Psoas muscle (tissue), 8 donors: ENCODE data around the gene CTNS. TPM values are rescaled to one million over a fixed set of nuclear protein-coding genes. Genes with fewer than 3 reads are reported as not detected.
A peak's percentile ranks its signal among the peaks of the same experiment; 100 is the strongest.

Experiments
- ATAC-seq, 4 donors: fragments of 200-7000 bp; cut with Tn5 transposase; one replicate each; pipeline ENCODE4 v1.9.1; 2020; ENCODE audit warnings: moderate library complexity in 3 of 4, mild to moderate bottlenecking in 2 of 4
- DNase-seq, 2 donors: peaks; one replicate each; pipeline ENCODE4 v3.0.0-alpha.2; 2020
- H3K27ac ChIP-seq: fragments of 200-600 bp; one replicate; pipeline ENCODE4 v1.8.0; 2022
- H3K27me3 ChIP-seq, 3 donors: fragments of 200-600 bp in 1 of 3; one replicate each; pipeline versions ENCODE4 v1.6.1 to v1.8.0; 2013 to 2022; ENCODE audit warnings: low read length in 2 of 3, mild to moderate bottlenecking in 2 of 3, moderate library complexity in 1 of 3; ENCODE audit not compliant: insufficient read depth in 3 of 3
- H3K36me3 ChIP-seq, 2 donors: fragments of 200-600 bp in 1 of 2; one replicate each; pipeline versions ENCODE4 v1.6.1 to v1.8.0; 2013 to 2022; ENCODE audit warnings: low read depth in 1 of 2, mild to moderate bottlenecking in 1 of 2, moderate library complexity in 1 of 2; ENCODE audit not compliant: insufficient read depth in 1 of 2
- H3K4me1 ChIP-seq: fragments of 200-600 bp; one replicate; pipeline ENCODE4 v1.8.0; 2022
- H3K4me3 ChIP-seq: fragments of 200-600 bp; one replicate; pipeline ENCODE4 v1.8.0; 2022; ENCODE audit warnings: mild to moderate bottlenecking
- H3K9me3 ChIP-seq: fragments of 200-600 bp; one replicate; pipeline ENCODE4 v1.8.0; 2022
- WGBS, 3 donors: extraction: QIAGEN DNeasy Blood & Tissue Kit; methylation state at CpG; one replicate each; pipeline versions ENCODE4 v1.1.6 to v1.1.7; 2013; 5-methylcytosine and 5-hydroxymethylcytosine counted together
- intact Hi-C, 2 donors: fragments of 100-400 bp; cut with DNase I; formaldehyde crosslinking; loops; one replicate each; pipeline versions ENCODE4 v1.11.0 to v1.14.2; 2022
- polyA plus RNA-seq, 3 donors: library from polyadenylated mRNA; stranded (reverse); fragments of 200-250 nt; gene quantifications; one replicate each; pipeline ENCODE4 v1.2.3, GENCODE V29; 2013
- total RNA-seq, 4 donors: library from RNA; stranded (reverse); fragmentation: NEBNext Ultra II Directional in 2 of 4; extraction: Animal tissue kit (Norgen Biotek cat#: 25700) in 2 of 4; gene quantifications; one replicate each; pipeline versions ENCODE4 v1.2.1 to v1.2.4, GENCODE V29; 2021 to 2023
- TF ChIP-seq, protein P1 (sequence below): fragments of 200-600 bp; IDR thresholded peaks from one replicate; pipeline ENCODE4 v1.8.0; 2022; ENCODE audit warnings: antibody characterized with exemption
- donor health status: healthy with polysubstance abuse.
- donor health status: DM: no; HTN: no; CAD: no; lungs with moderate emphysema.
- donor health status: Bipolar disorder and iron deficiency.
- donor health status: healthy.
- donor health status: DM: yes; HTN: yes; CAD: no.
- donor health status: DM: no; HTN: no; CAD: no.
- donor health status: DM: no; HTN: no; CAD: no.
- donor health status: DM: yes; HTN: yes; CAD: no.

The CTNS gene
- total and polyA plus RNA-seq, 7 donors: 7.3 to 32.7 (median 10.1) TPM

DNA sequence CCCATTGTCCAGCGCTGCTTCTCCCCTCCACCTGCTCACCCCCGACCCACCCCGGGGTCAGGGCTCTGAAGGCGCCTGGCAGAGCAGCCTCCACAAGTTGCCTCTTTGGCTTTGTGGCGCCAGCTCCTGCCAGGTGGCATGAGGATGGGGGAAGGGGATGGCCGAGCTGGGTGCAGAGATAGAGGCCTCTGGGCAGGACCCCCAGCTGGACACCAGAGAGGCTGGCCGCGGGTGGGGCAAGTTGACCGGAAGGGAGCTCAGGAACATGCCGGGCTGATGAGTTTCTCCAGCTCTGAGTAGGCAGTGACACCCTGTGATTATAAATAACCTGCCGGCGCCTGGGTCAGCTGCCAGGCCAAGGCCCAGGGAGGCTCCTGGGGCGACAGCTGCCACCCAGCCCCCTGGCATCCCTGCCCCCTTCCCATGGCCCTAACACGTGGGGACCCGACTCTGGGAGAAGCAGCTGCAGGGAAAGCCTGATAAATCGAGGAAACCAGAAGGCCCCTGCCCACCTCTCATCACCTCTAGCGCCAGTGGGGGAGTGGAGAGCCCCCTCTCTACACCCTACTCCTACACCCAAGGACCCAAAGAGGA is 58.7 kb downstream of the CTNS start:
- Histone ChIP-seq H3K4me3 (peak overlapping the region; percentile 86), H3K4me1 (peaks cover 9% of the 10 kb centered on the region), H3K36me3 (peaks cover 2 to 21% of the 10 kb centered on the region in 2 donors), H3K9me3 (no peaks in the 10 kb centered on the region), H3K27me3 (no peaks in the 10 kb centered on the region), H3K27ac (peak overlapping the region; percentile 95)
- DNase-seq (peak; percentile 86 to 95), ATAC-seq (peak; percentile 87 to 90 (median 89))
- WGBS, 3 donors: 5 to 7% (median 5%) methylated on average over 11 to 17 of the region's 17 CpGs
- intact Hi-C loops: no loop called here
- TF ChIP-seq, protein P1, sequence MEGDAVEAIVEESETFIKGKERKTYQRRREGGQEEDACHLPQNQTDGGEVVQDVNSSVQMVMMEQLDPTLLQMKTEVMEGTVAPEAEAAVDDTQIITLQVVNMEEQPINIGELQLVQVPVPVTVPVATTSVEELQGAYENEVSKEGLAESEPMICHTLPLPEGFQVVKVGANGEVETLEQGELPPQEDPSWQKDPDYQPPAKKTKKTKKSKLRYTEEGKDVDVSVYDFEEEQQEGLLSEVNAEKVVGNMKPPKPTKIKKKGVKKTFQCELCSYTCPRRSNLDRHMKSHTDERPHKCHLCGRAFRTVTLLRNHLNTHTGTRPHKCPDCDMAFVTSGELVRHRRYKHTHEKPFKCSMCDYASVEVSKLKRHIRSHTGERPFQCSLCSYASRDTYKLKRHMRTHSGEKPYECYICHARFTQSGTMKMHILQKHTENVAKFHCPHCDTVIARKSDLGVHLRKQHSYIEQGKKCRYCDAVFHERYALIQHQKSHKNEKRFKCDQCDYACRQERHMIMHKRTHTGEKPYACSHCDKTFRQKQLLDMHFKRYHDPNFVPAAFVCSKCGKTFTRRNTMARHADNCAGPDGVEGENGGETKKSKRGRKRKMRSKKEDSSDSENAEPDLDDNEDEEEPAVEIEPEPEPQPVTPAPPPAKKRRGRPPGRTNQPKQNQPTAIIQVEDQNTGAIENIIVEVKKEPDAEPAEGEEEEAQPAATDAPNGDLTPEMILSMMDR: no peak

DNA sequence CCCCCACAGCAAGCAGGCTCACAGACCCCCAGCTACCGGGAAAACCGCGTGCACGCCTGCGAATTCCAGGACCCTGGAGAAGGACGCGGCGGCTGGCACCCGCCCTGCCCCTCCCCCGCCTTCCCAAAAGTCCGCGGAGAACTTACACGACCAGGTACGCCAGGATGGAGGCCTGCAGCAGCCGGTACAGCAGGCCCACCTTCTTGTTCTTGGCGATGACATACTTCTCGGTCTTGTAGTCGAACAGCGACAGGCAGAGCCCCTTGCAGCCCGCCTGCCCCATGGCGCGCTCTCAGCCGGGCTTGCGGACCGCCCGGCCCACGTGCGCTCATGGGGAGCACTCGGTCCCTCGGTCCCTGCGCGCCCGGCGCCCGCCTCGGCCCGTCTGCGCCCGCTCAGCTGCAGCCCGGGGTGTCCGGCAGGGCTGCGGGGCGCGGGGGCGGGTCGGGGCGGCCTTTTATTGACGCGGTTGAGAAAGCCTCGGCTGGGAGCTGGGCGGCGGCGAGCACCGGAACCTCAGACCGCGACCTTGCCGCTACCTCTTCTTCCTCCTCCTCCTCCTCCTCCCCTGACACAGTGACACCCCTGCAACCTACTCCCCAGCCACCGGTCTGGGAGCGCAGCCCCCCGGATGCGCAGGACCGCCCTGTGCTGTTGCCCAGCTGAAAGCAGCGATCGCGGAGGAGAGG is 59.3 kb downstream of the CTNS start, which contains the start of gene P2RX5:
Gene P2RX5 (minus strand): TSS at position 433 of the 689 bp plus-strand sequence. CDS start 150 bp downstream, at position 283.
- WGBS, 3 donors: 0 to 1% (median 1%) methylated on average over 50 to 65 of the region's 65 CpGs
- Histone ChIP-seq H3K4me3 (peak within 1 kb of the TSS; percentile 86), H3K27ac (peak within 1 kb of the TSS; percentile 95), H3K9me3 (no peaks in the 10 kb centered on the region), H3K4me1 (peaks cover 9% of the 10 kb centered on the region), H3K27me3 (no peaks in the 10 kb centered on the region), H3K36me3 (peaks cover 0 to 15% of the 10 kb centered on the region in 2 donors)
- DNase-seq (peak; percentile 63 to 74), ATAC-seq (peak; percentile 36 to 54 (median 45))
- intact Hi-C loops: no loop called here
- TF ChIP-seq, protein P1: no peak

DNA sequence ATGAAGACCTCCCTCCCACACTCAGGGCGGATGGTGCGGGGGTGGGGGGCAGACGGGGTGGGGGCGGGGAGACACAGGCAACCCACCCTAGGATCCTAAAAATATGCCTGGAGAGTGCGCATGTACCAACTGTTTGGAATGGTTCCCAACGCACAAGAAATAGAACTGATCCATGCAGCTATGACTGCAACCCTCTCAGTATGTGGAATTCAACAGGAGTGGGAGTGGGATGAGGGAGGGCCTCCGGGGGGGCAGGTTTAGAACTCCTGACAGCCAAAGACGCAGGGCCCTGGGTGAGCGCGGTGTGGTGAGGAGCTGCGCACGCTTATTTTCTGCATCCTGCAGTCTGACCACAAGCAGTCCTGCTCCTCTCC is 60.5 kb downstream of the CTNS start:
- TF ChIP-seq, protein P1: no peak
- Histone ChIP-seq H3K4me3 (peak overlapping the region; percentile 86), H3K27me3 (no peaks in the 10 kb centered on the region), H3K9me3 (no peaks in the 10 kb centered on the region), H3K36me3 (peaks cover 0 to 11% of the 10 kb centered on the region in 2 donors), H3K27ac (peak overlapping the region; percentile 95), H3K4me1 (peaks cover 9% of the 10 kb centered on the region)
- DNase-seq (peak in 1 of 2 donors; percentile 57), ATAC-seq (peak; percentile 31 to 49 (median 46))
- intact Hi-C loops: no loop called here
- 31 to 42% (median 32%) methylated on average over 11 to 12 of the region's 12 CpGs for WGBS, 3 donors

DNA sequence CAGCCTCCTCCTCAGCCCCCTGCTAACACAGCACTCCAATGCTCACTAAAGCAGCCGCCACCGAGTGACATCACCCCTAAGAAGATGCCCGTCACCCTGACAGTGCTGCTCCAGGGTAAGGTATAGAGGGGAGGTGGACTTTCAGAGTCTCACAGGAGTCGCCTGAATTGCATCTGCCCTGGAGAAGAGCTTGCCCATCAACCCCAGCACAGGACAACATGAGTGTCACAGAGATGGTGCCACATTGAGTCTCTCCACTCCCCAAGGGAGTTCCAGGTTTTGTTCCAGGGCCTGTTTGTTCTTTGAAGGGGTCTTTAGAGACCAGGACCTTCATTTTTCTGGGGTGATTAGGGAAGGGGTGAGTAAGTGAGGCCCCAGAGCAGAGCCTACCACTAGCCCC is 61.6 kb downstream of the CTNS start:
- intact Hi-C loops: no loop called here
- TF ChIP-seq, protein P1: no peak
- no peaks in the 10 kb centered on the region for H3K27me3 ChIP-seq
- WGBS, 3 donors: 82 to 93% (median 83%) methylated on average over 4 of the region's 4 CpGs
- ATAC-seq (no peak), DNase-seq (no peak)
- peaks cover 0 to 14% of the 10 kb centered on the region in 2 donors for H3K36me3 ChIP-seq
- H3K4me3 ChIP-seq: no peak overlapping the region
- H3K4me1 ChIP-seq: peaks cover 9% of the 10 kb centered on the region
- H3K27ac ChIP-seq: peak overlapping the region; percentile 95
- H3K9me3 ChIP-seq: no peaks in the 10 kb centered on the region
